Endothelial cell of umbilical vein (primary cell): ENCODE measurements around the gene CD80. TPM values are rescaled to one million over a fixed set of nuclear protein-coding genes. Genes with fewer than 3 reads are reported as not detected.
"Not testable (repeated sequence)": the region's sequence is repeated elsewhere in the genome, so short reads cannot be mapped to it uniquely, and the experiment has no call there.

Experiments used
- BruUV-seq: library from RNA; stranded (reverse); fragments of 400-500 nt; replicated peaks from 2 replicates; lab custom pipeline; 2021; lab: Mats Ljungman, UMichigan
- CTCF ChIA-PET: fragments of 300-600, 350-600 bp; sonication (Branson Sonifier 250); formaldehyde crosslinking; loops from one replicate; lab custom pipeline; 2021; ENCODE audit warnings: antibody characterized with exemption, inconsistent platforms; lab: Charles Lee
- POLR2A ChIA-PET: fragments of 300-600, 350-600 bp; sonication (Branson Sonifier 250); formaldehyde crosslinking; loops from one replicate; lab custom pipeline; 2021; ENCODE audit warnings: antibody characterized with exemption, inconsistent platforms; lab: Charles Lee
- DNase-seq: peaks from one replicate; pipeline ENCODE4 v3.0.0-alpha.2; 2011; ENCODE audit warnings: low read depth, low spot score
- FAIRE-seq: peaks from 2 replicates; lab custom pipeline; 2011; peaks lifted over from hg19 to GRCh38; lab: Jason Lieb, UNC
- H2AFZ ChIP-seq: 2 replicates; pipeline ENCODE4 v1.6.0; 2012; ENCODE audit warnings: low read depth, low read length, control low read depth, inconsistent platforms
- H3K27ac ChIP-seq: 2 replicates; pipeline ENCODE4 v1.5.1; 2011; ENCODE audit warnings: low read depth, mild to moderate bottlenecking, control low read depth, low read length, moderate library complexity; ENCODE audit not compliant: insufficient read depth
- H3K27me3 ChIP-seq, 2 experiments: 2 replicates each; pipeline versions ENCODE4 v1.6.0 to v1.6.1; 2011; ENCODE audit warnings: low read length in 2 of 2, mixed read lengths in 1 of 2; ENCODE audit not compliant: control insufficient read depth in 2 of 2, insufficient read depth in 2 of 2
- H3K36me3 ChIP-seq, 2 experiments: 2 replicates in 1 of 2; 3 replicates in 1 of 2; pipeline ENCODE4 v1.5.1; 2011; ENCODE audit warnings: low read length in 2 of 2, mild to moderate bottlenecking in 1 of 2, moderate library complexity in 1 of 2; ENCODE audit not compliant: control insufficient read depth in 2 of 2, insufficient read depth in 2 of 2; ENCODE audit errors: extremely low read depth in 1 of 2
- H3K4me1 ChIP-seq: 3 replicates; pipeline ENCODE4 v1.5.1; 2011; ENCODE audit warnings: mild to moderate bottlenecking, low read length; ENCODE audit not compliant: control insufficient read depth, insufficient read depth; ENCODE audit errors: extremely low read depth
- H3K4me2 ChIP-seq: 2 replicates; pipeline ENCODE4 v1.6.1; 2011; ENCODE audit warnings: low read length, control low read depth, mixed read lengths; ENCODE audit not compliant: insufficient read depth
- H3K4me3 ChIP-seq, 3 experiments: fragments of 200-600 bp in 1 of 3; sonication (generic), shearing (Covaris generic) in 1 of 3; replicated peaks in 1 of 3; 2 replicates each; pipeline ENCODE4 v1.5.1; 2011 to 2016; ENCODE audit warnings: control low read depth in 3 of 3, low read length in 3 of 3, mild to moderate bottlenecking in 2 of 3, inconsistent platforms in 1 of 3, low read depth in 1 of 3, moderate library complexity in 1 of 3; ENCODE audit not compliant: insufficient read depth in 1 of 3
- H3K79me2 ChIP-seq: 2 replicates; pipeline ENCODE4 v1.6.0; 2012; ENCODE audit warnings: low read length, inconsistent platforms; ENCODE audit not compliant: control insufficient read depth, insufficient read depth
- H3K9ac ChIP-seq: replicated peaks from 2 replicates; pipeline ENCODE3; 2011; ENCODE audit warnings: low read length, control low read depth; ENCODE audit not compliant: insufficient read depth; ENCODE audit errors: extremely low read depth
- H3K9me1 ChIP-seq: replicated peaks from 3 replicates; pipeline ENCODE4 v1.6.0; 2011; ENCODE audit warnings: mild to moderate bottlenecking, low read length; ENCODE audit not compliant: control insufficient read depth, insufficient read depth; ENCODE audit errors: extremely low read depth
- H3K9me3 ChIP-seq: replicated peaks from 2 replicates; pipeline ENCODE4 v1.5.1; 2012; ENCODE audit warnings: low read length, inconsistent platforms; ENCODE audit not compliant: control insufficient read depth, insufficient read depth
- H4K20me1 ChIP-seq: replicated peaks from 2 replicates; pipeline ENCODE3; 2011; ENCODE audit warnings: mild to moderate bottlenecking, low read length; ENCODE audit not compliant: control insufficient read depth, insufficient read depth; ENCODE audit errors: extremely low read depth
- CTCF ChIP-seq, 2 donors: IDR thresholded peaks; 1 replicate in 1 of 2; 2 replicates in 1 of 2; pipeline ENCODE4 v1.5.1; 2011; ENCODE audit warnings: low read length in 2 of 2, mild to moderate bottlenecking in 2 of 2, moderate library complexity in 2 of 2, control low read depth in 1 of 2, inconsistent platforms in 1 of 2, low read depth in 1 of 2; ENCODE audit not compliant: insufficient read depth in 1 of 2; ENCODE audit errors: extremely low read depth in 1 of 2
- EZH2 ChIP-seq: IDR thresholded peaks from 2 replicates; pipeline ENCODE4 v1.6.1; 2012; ENCODE audit warnings: borderline replicate concordance, low read depth, mild to moderate bottlenecking, moderate library complexity, low read length, inconsistent platforms; ENCODE audit not compliant: severe bottlenecking
- GATA2 ChIP-seq: IDR thresholded peaks from 2 replicates; pipeline ENCODE4 v1.7.0; 2011; ENCODE audit warnings: low read depth, mild to moderate bottlenecking, moderate library complexity, mixed read lengths, low read length; ENCODE audit not compliant: insufficient read length, insufficient read depth
- MAX ChIP-seq: IDR thresholded peaks from 2 replicates; pipeline ENCODE4 v1.6.1; 2011; ENCODE audit not compliant: insufficient read depth, insufficient read length
- MYC ChIP-seq: IDR thresholded peaks from one replicate; pipeline ENCODE4 v1.6.1; 2011; ENCODE audit warnings: mild to moderate bottlenecking, low read depth, low read length
- POLR2A ChIP-seq: IDR thresholded peaks from 2 replicates; pipeline ENCODE4 v1.6.1; 2012; ENCODE audit warnings: low read depth, mild to moderate bottlenecking, control low read depth, low read length
- POLR2AphosphoS5 ChIP-seq: IDR thresholded peaks from 2 replicates; pipeline ENCODE4 v1.6.1; 2012; ENCODE audit warnings: low read depth, mild to moderate bottlenecking, control low read depth, low read length, moderate library complexity; ENCODE audit not compliant: insufficient read depth
- dilution Hi-C: fragments of 300-500 bp; cut with MboI; formaldehyde crosslinking; loops from one replicate; pipeline ENCODE4 v1.15.0; 2019; ENCODE audit warnings: low sequenced_read_pairs; ENCODE audit not compliant: extremely low pct_ligation_motif_present
- intact Hi-C: fragments of 100-400 bp; cut with micrococcal nuclease; formaldehyde crosslinking; loops from one replicate; pipeline ENCODE4 v1.10.0; 2022
- polyA plus RNA-seq, 4 experiments: library from polyadenylated mRNA; depleted of rRNA in 3 of 4; stranded (reverse) in 3 of 4; unstranded in 1 of 4; fragments of >200 nt; gene quantifications; 2 replicates each; pipeline versions ENCODE4 v1.2.1 to v1.2.3, GENCODE V29; 2011 to 2012; ENCODE audit warnings: missing spikeins in 1 of 4
- total RNA-seq: library from RNA; stranded (reverse); gene quantifications from 2 replicates; pipeline ENCODE4 v1.2.3, GENCODE V29; 2021

The CD80 gene
- total and polyA plus RNA-seq, 2 donors (not counting 3 experiments of a cell fraction or from before 2014, with no cell fraction given): not detected

- CTCF ChIA-PET: no interaction called here
- no TSS peak for BruUV-seq
- Histone ChIP-seq H3K9me1 (no peaks in the 10 kb centered on the region), H3K79me2 (no peaks in the 10 kb centered on the region), H3K36me3 (no peaks in the 10 kb centered on the region), H3K27ac (no peak overlapping the region), H2AFZ (peak overlapping the region; percentile 2), H4K20me1 (no peaks in the 10 kb centered on the region), H3K27me3 (no peaks in the 10 kb centered on the region), H3K4me2 (no peak overlapping the region), H3K9ac (no peak overlapping the region), H3K4me1 (peaks cover 12% of the 10 kb centered on the region), H3K4me3 (no peak overlapping the region), H3K9me3 (no peaks in the 10 kb centered on the region)
- intact Hi-C loops (no loop called here), dilution Hi-C loops (no loop called here)
- no peak for FAIRE-seq
- POLR2A ChIA-PET: no interaction called here
- TF ChIP-seq CTCF (IDR thresholded peaks at IDR 0.05; ENCODE audit: extremely low read depth in 1 of 2, insufficient read depth in 1 of 2, low read depth in 1 of 2, low read length in 2 of 2): no peak
- no peak for TF ChIP-seq MYC
- no peak for TF ChIP-seq POLR2A
- no peak for TF ChIP-seq POLR2AphosphoS5
- no peak for TF ChIP-seq GATA2
- TF ChIP-seq MAX: no peak
- no peak for TF ChIP-seq EZH2
- no peak for DNase-seq
These were observed 36.4 kb upstream of the CD80 start for GRCh38 chr3:119595639-119596334.

- BruUV-seq, CTCF ChIA-PET: not testable (repeated sequence)
These were observed 35.5 kb upstream of the CD80 start for GRCh38 chr3:119594929-119595328.

More at GRCh38 chr3:119594929-119595328, 35.5 kb upstream of the CD80 start:
- H3K4me2 ChIP-seq, H3K4me3 ChIP-seq, intact Hi-C loops, H3K27me3 ChIP-seq, H3K9ac ChIP-seq, H3K27ac ChIP-seq, H3K9me3 ChIP-seq, DNase-seq, dilution Hi-C loops, H3K79me2 ChIP-seq, H2AFZ ChIP-seq, H3K36me3 ChIP-seq, POLR2A ChIA-PET, H4K20me1 ChIP-seq, FAIRE-seq, H3K9me1 ChIP-seq: not testable (repeated sequence)
- H3K4me1 ChIP-seq: peaks cover 12% of the 10 kb centered on the region
